ENCODE measurements around the gene CASK.

DNA sequence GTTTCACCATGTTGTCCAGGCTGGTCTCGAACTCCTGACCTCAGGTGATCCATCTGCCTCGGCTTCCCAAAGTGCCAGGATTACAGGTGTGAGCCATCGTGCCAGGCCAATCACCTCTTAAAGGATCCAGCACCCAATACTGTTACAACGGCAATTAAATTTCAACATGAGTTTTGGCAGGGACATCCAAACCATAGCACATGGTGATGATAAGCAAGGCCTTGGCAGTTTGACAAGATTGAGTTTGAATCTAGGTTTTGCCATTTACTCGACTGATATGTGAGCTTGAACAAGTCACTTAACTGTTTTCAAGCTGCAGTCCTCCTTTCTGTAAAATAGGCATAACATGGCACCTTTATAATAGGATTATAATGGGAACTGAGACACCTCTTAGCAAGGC lies 115.3 kb downstream of the CASK start:
- TF ChIP-seq, protein P1, sequence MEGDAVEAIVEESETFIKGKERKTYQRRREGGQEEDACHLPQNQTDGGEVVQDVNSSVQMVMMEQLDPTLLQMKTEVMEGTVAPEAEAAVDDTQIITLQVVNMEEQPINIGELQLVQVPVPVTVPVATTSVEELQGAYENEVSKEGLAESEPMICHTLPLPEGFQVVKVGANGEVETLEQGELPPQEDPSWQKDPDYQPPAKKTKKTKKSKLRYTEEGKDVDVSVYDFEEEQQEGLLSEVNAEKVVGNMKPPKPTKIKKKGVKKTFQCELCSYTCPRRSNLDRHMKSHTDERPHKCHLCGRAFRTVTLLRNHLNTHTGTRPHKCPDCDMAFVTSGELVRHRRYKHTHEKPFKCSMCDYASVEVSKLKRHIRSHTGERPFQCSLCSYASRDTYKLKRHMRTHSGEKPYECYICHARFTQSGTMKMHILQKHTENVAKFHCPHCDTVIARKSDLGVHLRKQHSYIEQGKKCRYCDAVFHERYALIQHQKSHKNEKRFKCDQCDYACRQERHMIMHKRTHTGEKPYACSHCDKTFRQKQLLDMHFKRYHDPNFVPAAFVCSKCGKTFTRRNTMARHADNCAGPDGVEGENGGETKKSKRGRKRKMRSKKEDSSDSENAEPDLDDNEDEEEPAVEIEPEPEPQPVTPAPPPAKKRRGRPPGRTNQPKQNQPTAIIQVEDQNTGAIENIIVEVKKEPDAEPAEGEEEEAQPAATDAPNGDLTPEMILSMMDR (IDR thresholded peaks at IDR 0.05; ENCODE audit: borderline replicate concordance, extremely low read depth, low read length, poor library complexity, severe bottlenecking) = no peak
- no peak for TF ChIP-seq EZH2 (IDR thresholded peaks at IDR 0.05; ENCODE audit: borderline replicate concordance, low read depth, low read length, severe bottlenecking)

All from DND-41 (cell line).